HepG2 (cell line): Measurements from ENCODE around the gene RPS2. TPM values are rescaled to one million over a fixed set of nuclear protein-coding genes. Genes with fewer than 3 reads are reported as not detected.

Source experiments
- ATAC-seq: fragments of 200-7000 bp; cut with Tn5 transposase; 3 replicates; pipeline ENCODE4 v1.9.1; 2020; ENCODE audit warnings: mild to moderate bottlenecking, moderate library complexity
- BruUV-seq: library from RNA; stranded (reverse); fragments of 400-500 nt; replicated peaks from 2 replicates; lab custom pipeline; 2021; lab: Mats Ljungman, UMichigan
- CTCF ChIA-PET: fragments of 300-600 bp; formaldehyde crosslinking; extraction: SDS; loops from one replicate; lab custom pipeline; 2021; ENCODE audit warnings: low total read pairs, inconsistent platforms, low intra/inter-chr PET ratio; lab: Yijun Ruan, JAX
- POLR2A ChIA-PET: fragments of 350-600 bp; sonication (Branson Sonifier 250); formaldehyde crosslinking; loops from one replicate; lab custom pipeline; 2020; ENCODE audit warnings: antibody characterized with exemption, inconsistent platforms; lab: Yijun Ruan, JAX
- DNase-seq: peaks from one replicate; pipeline ENCODE4 v3.0.0-alpha.2; 2015; ENCODE audit warnings: low spot score
- FAIRE-seq: peaks from 3 replicates; lab custom pipeline; 2011; peaks lifted over from hg19 to GRCh38; lab: Jason Lieb, UNC
- H2AFZ ChIP-seq: one replicate; pipeline ENCODE4 v1.6.1; 2011; ENCODE audit warnings: low read length, inconsistent platforms
- H3K27ac ChIP-seq: fragments of 300-600 bp; 3 replicates; pipeline ENCODE4 v1.8.0; 2011; ENCODE audit warnings: mixed run types, mild to moderate bottlenecking, mixed read lengths, low read length, inconsistent platforms; ENCODE audit not compliant: insufficient read depth; ENCODE audit errors: extremely low read length
- H3K27me3 ChIP-seq, 2 experiments: fragments of 200-600 bp in 1 of 2; 2 replicates in 1 of 2; 3 replicates in 1 of 2; pipeline versions ENCODE4 v1.6.0 to v1.8.0; 2011; ENCODE audit warnings: low read length in 2 of 2, mild to moderate bottlenecking in 2 of 2, moderate library complexity in 2 of 2, inconsistent platforms in 1 of 2; ENCODE audit not compliant: insufficient read depth in 2 of 2, control insufficient read depth in 1 of 2
- H3K36me3 ChIP-seq, 2 experiments: fragments of 200-600 bp in 1 of 2; replicated peaks in 1 of 2; 2 replicates in 1 of 2; 3 replicates in 1 of 2; pipeline versions ENCODE4 v1.5.1 to v1.8.0; 2011; ENCODE audit warnings: low read length in 2 of 2, inconsistent platforms in 1 of 2; ENCODE audit not compliant: insufficient read depth in 2 of 2, control insufficient read depth in 1 of 2
- H3K4me1 ChIP-seq: 2 replicates; pipeline ENCODE4 v1.5.1; 2012; ENCODE audit warnings: low read length, inconsistent platforms; ENCODE audit not compliant: insufficient read depth
- H3K4me2 ChIP-seq: 2 replicates; pipeline ENCODE4 v1.6.0; 2011; ENCODE audit warnings: low read depth, low read length, inconsistent platforms
- H3K4me3 ChIP-seq, 3 experiments: fragments of 200-600 bp in 1 of 3; sonication (generic), shearing (Covaris generic) in 1 of 3; replicated peaks in 1 of 3; 2 replicates each; pipeline ENCODE4 v1.5.1; 2011 to 2016; ENCODE audit warnings: low read length in 3 of 3, inconsistent platforms in 2 of 3, low read depth in 2 of 3, mild to moderate bottlenecking in 2 of 3, control low read depth in 1 of 3, mixed read lengths in 1 of 3; ENCODE audit not compliant: insufficient read depth in 1 of 3
- H3K79me2 ChIP-seq: one replicate; pipeline ENCODE4 v1.6.1; 2011; ENCODE audit warnings: low read length, inconsistent platforms; ENCODE audit not compliant: insufficient read depth
- H3K9ac ChIP-seq: 2 replicates; pipeline ENCODE4 v1.6.0; 2011; ENCODE audit warnings: mild to moderate bottlenecking, low read depth, low read length, inconsistent platforms; ENCODE audit not compliant: insufficient read depth
- H3K9me3 ChIP-seq: 2 replicates; pipeline ENCODE4 v1.5.1; 2012; ENCODE audit warnings: mild to moderate bottlenecking, low read length
- H4K20me1 ChIP-seq: 2 replicates; pipeline ENCODE4 v1.6.0; 2011; ENCODE audit warnings: inconsistent platforms, mild to moderate bottlenecking, low read length, moderate library complexity; ENCODE audit not compliant: insufficient read depth
- CBX1 ChIP-seq: IDR thresholded peaks from one replicate; pipeline ENCODE4 v1.6.1; 2016; ENCODE audit warnings: antibody characterized with exemption, low read depth
- GPN1 ChIP-seq: sonication (generic); formaldehyde crosslinking; IDR thresholded peaks from 2 replicates; pipeline ENCODE4 v1.5.1; 2020; ENCODE audit warnings: missing genetic modification reagents, borderline replicate concordance
- HNRNPLL ChIP-seq: fragments of 200-400 bp; formaldehyde crosslinking; IDR thresholded peaks from 2 replicates; pipeline ENCODE4 v1.6.1; 2017; ENCODE audit warnings: mild to moderate bottlenecking, low read depth, low read length; ENCODE audit not compliant: poor library complexity, severe bottlenecking
- KLF15 ChIP-seq: sonication (generic); formaldehyde crosslinking; IDR thresholded peaks from 2 replicates; pipeline ENCODE4 v1.8.1; 2023; ENCODE audit warnings: borderline replicate concordance, mild to moderate bottlenecking, inconsistent platforms, missing genetic modification reagents, mixed read lengths
- NCOA1 ChIP-seq: sonication (generic); formaldehyde crosslinking; IDR thresholded peaks from 2 replicates; pipeline ENCODE4 v1.9.0; 2021; ENCODE audit warnings: missing genetic modification reagents
- RFXANK ChIP-seq: IDR thresholded peaks from 2 replicates; pipeline ENCODE4 v1.6.1; 2016
- SNAPC2 ChIP-seq: sonication (generic); formaldehyde crosslinking; IDR thresholded peaks from 2 replicates; pipeline ENCODE4 v1.8.1; 2022; ENCODE audit warnings: mild to moderate bottlenecking, missing genetic modification reagents
- YEATS2 ChIP-seq: sonication (generic); formaldehyde crosslinking; IDR thresholded peaks from 2 replicates; pipeline ENCODE4 v1.4.0; 2020; ENCODE audit warnings: missing genetic modification reagents, borderline replicate concordance
- ZFP36 ChIP-seq: fragments of 150-350 bp; IDR thresholded peaks from 2 replicates; pipeline ENCODE4 v1.6.1; 2018; ENCODE audit warnings: borderline replicate concordance, low read length, low read depth; ENCODE audit not compliant: partially characterized antibody
- ZNF607 ChIP-seq: sonication (generic); formaldehyde crosslinking; IDR thresholded peaks from 2 replicates; pipeline ENCODE4 v1.5.1; 2020; ENCODE audit warnings: missing genetic modification reagents, mild to moderate bottlenecking, borderline replicate concordance
- ZNF879 ChIP-seq: sonication (generic); formaldehyde crosslinking; IDR thresholded peaks from 2 replicates; pipeline ENCODE4 v1.8.1; 2023; ENCODE audit warnings: missing genetic modification reagents
- WGBS: methylation state at CpG from one replicate; pipeline ENCODE4 v1.1.6; 2017; ENCODE audit warnings: low lambda C conversion rate; 5-methylcytosine and 5-hydroxymethylcytosine counted together
- in situ Hi-C: cut with HindIII; loops from 2 replicates; pipeline ENCODE4 v1.10.0; 2017; ENCODE audit warnings: low pct_unique_long_range_greater_than_20kb; ENCODE audit not compliant: extremely low pct_ligation_motif_present
- intact Hi-C: fragments of 100-400 bp; cut with micrococcal nuclease; formaldehyde crosslinking; loops from one replicate; pipeline ENCODE4 v1.10.0; 2022; ENCODE audit not compliant: unreplicated experiment
- polyA plus RNA-seq, 8 experiments: library from polyadenylated mRNA; depleted of rRNA in 3 of 8; stranded (reverse) in 7 of 8; unstranded in 1 of 8; fragments of >200 nt; fragmentation: Illumina TruSeq in 4 of 8; extraction: Trizol in 4 of 8; gene quantifications; 2 replicates each; pipeline versions ENCODE4 v1.2.1 to v1.2.3, GENCODE V29; 2011 to 2016; ENCODE audit warnings: low read depth in 4 of 8, missing spikeins in 1 of 8, mixed read lengths in 1 of 8; ENCODE audit not compliant: insufficient read depth in 1 of 8
- total RNA-seq, 5 experiments: library from RNA; depleted of rRNA; stranded (reverse); fragments of >200 nt; fragmentation: Illumina TruSeq; extraction: Trizol; gene quantifications; 2 replicates each; pipeline ENCODE4 v1.2.3, GENCODE V29; 2016; ENCODE audit warnings: low read depth in 1 of 5
- TF ChIP-seq, protein P1 (sequence below): sonication (generic); formaldehyde crosslinking; IDR thresholded peaks from 2 replicates; pipeline ENCODE4 v1.8.0; 2022; ENCODE audit warnings: missing genetic modification reagents, low read depth, mild to moderate bottlenecking, borderline replicate concordance
- TF ChIP-seq, protein P2 (sequence below): IDR thresholded peaks from 2 replicates; pipeline ENCODE4 v1.6.1; 2016
- TF ChIP-seq, protein P3 (sequence below): sonication (generic); formaldehyde crosslinking; IDR thresholded peaks from 2 replicates; pipeline ENCODE4 v1.4.0; 2020; ENCODE audit warnings: missing genetic modification reagents
- TF ChIP-seq, protein P4 (sequence below): sonication (generic); formaldehyde crosslinking; IDR thresholded peaks from 2 replicates; pipeline ENCODE4 v1.4.0; 2020; ENCODE audit warnings: missing genetic modification reagents

RPS2 gene
- total and polyA plus RNA-seq, 2 of the 13 experiments (the other 11 are each of a cell fraction or from before 2014, with no cell fraction given) = 1,908 to 4,514 TPM

DNA sequence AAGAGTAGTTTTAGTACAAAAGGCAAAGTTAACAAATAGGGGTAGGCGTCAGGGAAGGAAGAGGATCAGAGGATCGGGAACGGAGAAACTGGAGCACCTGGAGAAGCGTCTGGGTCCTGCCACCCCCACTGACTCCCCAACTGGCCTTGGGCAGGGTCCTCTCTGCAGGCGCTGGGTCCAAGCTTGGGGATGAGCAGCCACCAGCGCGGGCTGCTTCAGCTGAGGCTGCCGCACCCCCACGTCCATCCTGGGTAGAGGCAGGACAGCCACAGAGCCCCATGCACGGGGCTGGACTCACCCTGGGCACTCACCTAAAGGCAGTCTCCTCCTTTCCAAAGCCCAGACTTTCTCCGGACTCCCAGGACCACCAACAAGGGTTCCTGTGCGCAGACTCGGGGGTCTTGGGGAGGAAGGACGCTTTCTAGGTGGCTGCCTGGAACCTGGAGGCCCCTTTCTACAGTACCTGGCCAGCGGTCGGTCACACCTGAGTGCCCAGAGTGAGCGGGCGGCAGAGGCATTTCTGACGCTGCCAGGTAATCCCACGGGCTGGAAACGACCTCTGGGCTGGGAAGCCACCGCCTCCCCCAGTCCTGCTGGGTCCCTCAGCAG lies 47.5 kb downstream of the RPS2 start (continued):
- no peak for TF ChIP-seq HNRNPLL
- no peak for TF ChIP-seq CBX1
- TF ChIP-seq GPN1 (CRISPR knock-in tag) = no peak
- no peak for TF ChIP-seq ZNF607 (CRISPR knock-in tag)
- TF ChIP-seq YEATS2 (CRISPR knock-in tag) = no peak
- TF ChIP-seq, protein P1, sequence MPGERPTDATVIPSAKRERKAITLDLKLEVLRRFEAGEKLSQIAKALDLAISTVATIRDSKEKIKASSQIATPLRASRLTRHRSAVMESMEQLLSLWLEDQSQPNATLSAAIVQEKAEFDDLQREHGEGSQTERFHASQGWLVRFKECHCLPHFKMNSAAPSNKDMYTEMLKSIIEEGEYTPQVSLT (CRISPR knock-in tag) = no peak
- TF ChIP-seq ZNF879 (CRISPR knock-in tag) = no peak
- no peak for TF ChIP-seq NCOA1 (CRISPR knock-in tag)
- TF ChIP-seq, protein P2, sequence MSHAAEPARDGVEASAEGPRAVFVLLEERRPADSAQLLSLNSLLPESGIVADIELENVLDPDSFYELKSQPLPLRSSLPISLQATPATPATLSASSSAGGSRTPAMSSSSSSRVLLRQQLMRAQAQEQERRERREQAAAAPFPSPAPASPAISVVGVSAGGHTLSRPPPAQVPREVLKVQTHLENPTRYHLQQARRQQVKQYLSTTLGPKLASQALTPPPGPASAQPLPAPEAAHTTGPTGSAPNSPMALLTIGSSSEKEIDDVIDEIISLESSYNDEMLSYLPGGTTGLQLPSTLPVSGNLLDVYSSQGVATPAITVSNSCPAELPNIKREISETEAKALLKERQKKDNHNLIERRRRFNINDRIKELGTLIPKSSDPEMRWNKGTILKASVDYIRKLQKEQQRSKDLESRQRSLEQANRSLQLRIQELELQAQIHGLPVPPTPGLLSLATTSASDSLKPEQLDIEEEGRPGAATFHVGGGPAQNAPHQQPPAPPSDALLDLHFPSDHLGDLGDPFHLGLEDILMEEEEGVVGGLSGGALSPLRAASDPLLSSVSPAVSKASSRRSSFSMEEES (CRISPR knock-in tag) = no peak
- no peak for TF ChIP-seq SNAPC2 (CRISPR knock-in tag)

DNA sequence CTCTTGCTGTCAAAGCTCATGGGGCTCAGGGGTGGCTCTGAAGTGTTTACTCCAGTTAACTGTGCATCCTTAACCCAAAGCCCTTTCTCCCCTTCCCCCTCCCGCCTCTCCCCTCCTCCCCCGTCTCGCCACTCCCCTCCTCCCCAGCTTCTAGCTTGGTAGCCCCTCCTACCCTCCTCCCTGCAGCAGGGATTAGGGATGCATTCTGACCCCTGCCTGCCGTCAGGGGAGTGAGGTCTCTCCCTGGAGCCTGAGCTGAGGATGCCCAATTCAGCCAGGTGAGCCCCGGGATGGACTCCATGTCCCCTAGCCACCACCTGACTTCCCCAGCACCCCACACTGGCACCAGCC lies 48.0 kb downstream of the RPS2 start:
- intact Hi-C loops = no loop called here
- Histone ChIP-seq H3K4me3 (no peak overlapping the region), H3K9ac (no peak overlapping the region), H3K36me3 (no peaks in the 10 kb centered on the region), H3K79me2 (no peaks in the 10 kb centered on the region), H3K4me2 (no peak overlapping the region), H3K27ac (no peak overlapping the region), H2AFZ (no peak overlapping the region), H3K27me3 (peaks cover 37 to 85% of the 10 kb centered on the region in 2 experiments), H3K9me3 (no peaks in the 10 kb centered on the region), H4K20me1 (0 out of 2 replicates have a peak, but pooled peaks cover 2% of the 10 kb centered on the region), H3K4me1 (peaks cover 19% of the 10 kb centered on the region)
- BruUV-seq = no TSS peak
- DNase-seq = no peak
- WGBS = 6% methylated on average over 5 of the region's 5 CpGs
- in situ Hi-C loops = no loop called here
- FAIRE-seq = no peak
- ATAC-seq = no peak
- TF ChIP-seq, protein P3, sequence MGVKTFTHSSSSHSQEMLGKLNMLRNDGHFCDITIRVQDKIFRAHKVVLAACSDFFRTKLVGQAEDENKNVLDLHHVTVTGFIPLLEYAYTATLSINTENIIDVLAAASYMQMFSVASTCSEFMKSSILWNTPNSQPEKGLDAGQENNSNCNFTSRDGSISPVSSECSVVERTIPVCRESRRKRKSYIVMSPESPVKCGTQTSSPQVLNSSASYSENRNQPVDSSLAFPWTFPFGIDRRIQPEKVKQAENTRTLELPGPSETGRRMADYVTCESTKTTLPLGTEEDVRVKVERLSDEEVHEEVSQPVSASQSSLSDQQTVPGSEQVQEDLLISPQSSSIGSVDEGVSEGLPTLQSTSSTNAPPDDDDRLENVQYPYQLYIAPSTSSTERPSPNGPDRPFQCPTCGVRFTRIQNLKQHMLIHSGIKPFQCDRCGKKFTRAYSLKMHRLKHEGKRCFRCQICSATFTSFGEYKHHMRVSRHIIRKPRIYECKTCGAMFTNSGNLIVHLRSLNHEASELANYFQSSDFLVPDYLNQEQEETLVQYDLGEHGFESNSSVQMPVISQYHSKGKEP (CRISPR knock-in tag) = no peak
- no peak for TF ChIP-seq ZFP36
- TF ChIP-seq KLF15 (CRISPR knock-in tag) = no peak
- TF ChIP-seq RFXANK = no peak
- TF ChIP-seq, protein P4, sequence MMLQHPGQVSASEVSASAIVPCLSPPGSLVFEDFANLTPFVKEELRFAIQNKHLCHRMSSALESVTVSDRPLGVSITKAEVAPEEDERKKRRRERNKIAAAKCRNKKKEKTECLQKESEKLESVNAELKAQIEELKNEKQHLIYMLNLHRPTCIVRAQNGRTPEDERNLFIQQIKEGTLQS (CRISPR knock-in tag) = no peak
- ChIA-PET CTCF (no interaction called here), POLR2A (interaction anchor here (1.2 kb wide), 1 partner anchor 89 kb away, joined by 4 read pairs; the partner anchor contains the start of genes FAHD1 and HAGH)
